Esophagus squamous epithelium (tissue), 5 donors: ENCODE results near the gene SUN5. TPM values are rescaled to one million over a fixed set of nuclear protein-coding genes. Genes with fewer than 3 reads are reported as not detected.

Source experiments
- DNase-seq: peaks from one replicate; lab custom pipeline; 2025; lab: John Stamatoyannopoulos, UW
- H3K27ac ChIP-seq, 4 donors: fragments of 200-600 bp; sonication (generic); one replicate each; pipeline ENCODE4 v1.5.1; 2016 to 2019; ENCODE audit warnings: mild to moderate bottlenecking in 1 of 4
- H3K27me3 ChIP-seq, 4 donors: fragments of 200-600 bp; sonication (generic); 1 replicate in 3 of 4; 2 replicates in 1 of 4; pipeline versions ENCODE4 v1.5.1 to v1.6.0; 2017 to 2021; ENCODE audit warnings: antibody characterized with exemption in 1 of 4
- H3K36me3 ChIP-seq, 3 donors: fragments of 200-600 bp; sonication (generic); one replicate each; pipeline ENCODE4 v1.5.1; 2016 to 2019
- H3K4me1 ChIP-seq, 3 donors: fragments of 200-600 bp; sonication (generic); one replicate each; pipeline ENCODE4 v1.5.1; 2017 to 2019
- H3K4me3 ChIP-seq, 4 donors: fragments of 200-600 bp; sonication (generic); 1 replicate in 3 of 4; 2 replicates in 1 of 4; pipeline ENCODE4 v1.5.1; 2016 to 2019; ENCODE audit warnings: mild to moderate bottlenecking in 2 of 4, moderate library complexity in 1 of 4
- H3K9me3 ChIP-seq, 3 donors: fragments of 200-600 bp; sonication (generic); one replicate each; pipeline ENCODE4 v1.5.1; 2016 to 2019
- CTCF ChIP-seq, 6 experiments: fragments of 450-650 bp in 4 of 6; fragments of 200-600 bp in 2 of 6; sonication (generic) in 2 of 6; IDR thresholded peaks; one replicate each; pipeline ENCODE4 v1.5.1; 2016 to 2019; ENCODE audit warnings: antibody characterized with exemption in 6 of 6, mild to moderate bottlenecking in 4 of 6, moderate library complexity in 4 of 6
- POLR2A ChIP-seq, 4 donors: fragments of 450-650 bp; IDR thresholded peaks; one replicate each; pipeline ENCODE4 v1.6.1; 2017; ENCODE audit warnings: antibody characterized with exemption in 4 of 4, mild to moderate bottlenecking in 4 of 4, moderate library complexity in 3 of 4
- WGBS, 2 donors: methylation state at CpG; one replicate each; pipeline ENCODE4 v1.1.5; 2018; 5-methylcytosine and 5-hydroxymethylcytosine counted together
- intact Hi-C: fragments of 100-400 bp; cut with DNase I; formaldehyde crosslinking; loops from one replicate; pipeline ENCODE4 v1.15.0; 2022
- total RNA-seq, 4 donors: library from RNA; depleted of rRNA; stranded (reverse); fragments of >200 nt; gene quantifications; one replicate each; pipeline ENCODE4 v1.1.0, GENCODE V29; 2016
- donor health status: DM: yes; HTN: yes; CAD: no.

Gene SUN5
- total RNA-seq, 4 donors from 2014 or later = not detected

- Histone ChIP-seq H3K9me3 (no peaks in the 10 kb centered on the region), H3K36me3 (no peaks in the 10 kb centered on the region), H3K4me1 (no peaks in the 10 kb centered on the region), H3K4me3 (no peak overlapping the region), H3K27me3 (peaks cover 0 to 26% (median 0%) of the 10 kb centered on the region in 4 donors), H3K27ac (no peak overlapping the region)
- DNase-seq = no peak
- intact Hi-C loops = no loop called here
- no peak for TF ChIP-seq POLR2A (IDR thresholded peaks at IDR 0.05)
- TF ChIP-seq CTCF (IDR thresholded peaks at IDR 0.05) = no peak
- WGBS, 2 donors = 83% methylated on average over 1 of the region's 1 CpG; no CpG with 5 or more reads in 1 of the 2 donors
Observed at GRCh38 chr20:33024243-33024560, 20.0 kb upstream of the SUN5 start.

- Histone ChIP-seq H3K4me1 (no peaks in the 10 kb centered on the region), H3K4me3 (no peak overlapping the region), H3K36me3 (no peaks in the 10 kb centered on the region), H3K27ac (no peak overlapping the region), H3K9me3 (no peaks in the 10 kb centered on the region), H3K27me3 (peaks cover 0 to 22% (median 0%) of the 10 kb centered on the region in 4 donors)
- TF ChIP-seq POLR2A (IDR thresholded peaks at IDR 0.05) (no peak), CTCF (IDR thresholded peaks at IDR 0.05) (no peak)
- WGBS, 2 donors = 27 to 81% methylated on average over 2 to 6 of the region's 6 CpGs
- DNase-seq = no peak
- intact Hi-C loops = no loop called here
Observed at GRCh38 chr20:33023439-33024242, 19.4 kb upstream of the SUN5 start.

GRCh38 chr20:33022694-33023438, 18.6 kb upstream of the SUN5 start:
- no peak overlapping the region for H3K4me3 ChIP-seq
- no peaks in the 10 kb centered on the region for H3K4me1 ChIP-seq
- DNase-seq = no peak
- no peaks in the 10 kb centered on the region for H3K36me3 ChIP-seq
- H3K27ac ChIP-seq = no peak overlapping the region
- WGBS, 2 donors = 61 to 71% methylated on average over 5 to 7 of the region's 7 CpGs
- peaks cover 0 to 18% (median 0%) of the 10 kb centered on the region in 4 donors for H3K27me3 ChIP-seq
- TF ChIP-seq POLR2A (IDR thresholded peaks at IDR 0.05) = no peak
- TF ChIP-seq CTCF (IDR thresholded peaks at IDR 0.05) = no peak
- no peaks in the 10 kb centered on the region for H3K9me3 ChIP-seq
- intact Hi-C loops = no loop called here

GRCh38 chr20:33022289-33022688, 18.1 kb upstream of the SUN5 start:
- DNase-seq = no peak
- TF ChIP-seq POLR2A (IDR thresholded peaks at IDR 0.05) (no peak), CTCF (IDR thresholded peaks at IDR 0.05) (no peak)
- no peak overlapping the region for H3K4me3 ChIP-seq
- no peaks in the 10 kb centered on the region for H3K36me3 ChIP-seq
- peaks cover 0 to 18% (median 0%) of the 10 kb centered on the region in 4 donors for H3K27me3 ChIP-seq
- no peaks in the 10 kb centered on the region for H3K9me3 ChIP-seq
- no peak overlapping the region for H3K27ac ChIP-seq
- intact Hi-C loops = no loop called here
- WGBS, 2 donors = 13 to 56% methylated on average over 1 to 2 of the region's 4 CpGs
- no peaks in the 10 kb centered on the region for H3K4me1 ChIP-seq

GRCh38 chr20:33021879-33022278, 17.6 kb upstream of the SUN5 start:
- 37 to 75% methylated on average over 2 to 3 of the region's 3 CpGs for WGBS, 2 donors
- H3K36me3 ChIP-seq = no peaks in the 10 kb centered on the region
- no peaks in the 10 kb centered on the region for H3K9me3 ChIP-seq
- peaks cover 0 to 16% (median 0%) of the 10 kb centered on the region in 4 donors for H3K27me3 ChIP-seq
- no peak for TF ChIP-seq CTCF (IDR thresholded peaks at IDR 0.05)
- no peak for TF ChIP-seq POLR2A (IDR thresholded peaks at IDR 0.05)
- intact Hi-C loops = no loop called here
- no peaks in the 10 kb centered on the region for H3K4me1 ChIP-seq
- no peak overlapping the region for H3K4me3 ChIP-seq
- DNase-seq = no peak
- no peak overlapping the region for H3K27ac ChIP-seq
